ENCODE measurements around the gene FBXL20. TPM values are rescaled to one million over a fixed set of nuclear protein-coding genes. Genes with fewer than 3 reads are reported as not detected.
"Not testable (repeated sequence)": the region's sequence is repeated elsewhere in the genome, so short reads cannot be mapped to it uniquely, and the experiment has no call there.

FBXL20 gene, protein sequence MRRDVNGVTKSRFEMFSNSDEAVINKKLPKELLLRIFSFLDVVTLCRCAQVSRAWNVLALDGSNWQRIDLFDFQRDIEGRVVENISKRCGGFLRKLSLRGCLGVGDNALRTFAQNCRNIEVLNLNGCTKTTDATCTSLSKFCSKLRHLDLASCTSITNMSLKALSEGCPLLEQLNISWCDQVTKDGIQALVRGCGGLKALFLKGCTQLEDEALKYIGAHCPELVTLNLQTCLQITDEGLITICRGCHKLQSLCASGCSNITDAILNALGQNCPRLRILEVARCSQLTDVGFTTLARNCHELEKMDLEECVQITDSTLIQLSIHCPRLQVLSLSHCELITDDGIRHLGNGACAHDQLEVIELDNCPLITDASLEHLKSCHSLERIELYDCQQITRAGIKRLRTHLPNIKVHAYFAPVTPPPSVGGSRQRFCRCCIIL
- 15.8 TPM for total RNA-seq

DNA sequence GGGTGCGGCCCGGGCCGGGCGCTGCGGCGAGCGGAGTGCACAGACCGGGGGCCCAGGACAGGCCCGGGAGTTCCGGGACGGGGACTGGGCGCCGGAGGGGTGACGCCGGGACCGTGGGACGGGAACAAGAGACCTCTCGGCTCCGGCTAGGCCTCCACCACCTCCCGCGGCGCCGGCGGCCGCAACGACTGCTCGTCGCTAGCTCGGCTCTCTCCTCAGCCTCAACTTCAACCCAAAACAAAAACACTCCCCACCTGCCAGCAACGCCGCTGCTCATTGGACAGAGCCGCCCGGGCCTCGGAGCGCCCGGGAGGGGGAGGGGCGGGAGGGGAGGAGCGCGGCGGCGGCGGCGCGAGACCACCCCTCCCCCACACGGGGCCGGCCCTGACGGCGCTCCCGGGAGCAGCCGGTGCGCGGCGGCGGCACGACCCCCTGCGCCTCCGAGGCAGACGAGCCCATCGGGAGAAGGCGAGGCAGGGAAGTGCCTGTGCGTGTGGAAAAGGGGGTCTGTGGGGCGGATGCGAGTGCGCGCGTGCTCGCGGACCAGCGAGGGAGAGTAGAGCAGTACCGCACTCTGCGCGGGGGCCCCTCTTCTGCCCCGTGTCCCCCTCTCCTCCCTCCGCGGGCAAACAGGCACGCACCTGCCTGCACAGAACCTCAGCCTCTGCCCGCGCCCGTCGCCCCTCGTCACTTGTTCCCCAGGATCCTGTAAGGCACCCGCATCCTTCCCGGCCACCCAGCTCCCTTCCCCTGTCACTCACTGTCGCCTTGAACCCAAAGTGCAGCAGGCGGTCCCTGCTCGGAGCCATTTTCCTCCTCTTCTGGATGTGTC lies at the start of gene FBXL20:
Gene FBXL20 (minus strand): TSS at position 215 of the 832 bp plus-strand sequence. CDS start 224 bp downstream, outside the sequence.
- Histone ChIP-seq H3K27me3 (ENCODE audit: insufficient read depth, low read length) (no peaks in the 10 kb centered on the region), H3K4me3 (ENCODE audit: low read length) (peak within 1 kb of the TSS; percentile 90), H3K4me1 (ENCODE audit: insufficient read depth, low read length) (peaks cover 13% of the 10 kb centered on the region), H3K9me3 (ENCODE audit: low read depth, low read length) (no peaks in the 10 kb centered on the region)

DNA sequence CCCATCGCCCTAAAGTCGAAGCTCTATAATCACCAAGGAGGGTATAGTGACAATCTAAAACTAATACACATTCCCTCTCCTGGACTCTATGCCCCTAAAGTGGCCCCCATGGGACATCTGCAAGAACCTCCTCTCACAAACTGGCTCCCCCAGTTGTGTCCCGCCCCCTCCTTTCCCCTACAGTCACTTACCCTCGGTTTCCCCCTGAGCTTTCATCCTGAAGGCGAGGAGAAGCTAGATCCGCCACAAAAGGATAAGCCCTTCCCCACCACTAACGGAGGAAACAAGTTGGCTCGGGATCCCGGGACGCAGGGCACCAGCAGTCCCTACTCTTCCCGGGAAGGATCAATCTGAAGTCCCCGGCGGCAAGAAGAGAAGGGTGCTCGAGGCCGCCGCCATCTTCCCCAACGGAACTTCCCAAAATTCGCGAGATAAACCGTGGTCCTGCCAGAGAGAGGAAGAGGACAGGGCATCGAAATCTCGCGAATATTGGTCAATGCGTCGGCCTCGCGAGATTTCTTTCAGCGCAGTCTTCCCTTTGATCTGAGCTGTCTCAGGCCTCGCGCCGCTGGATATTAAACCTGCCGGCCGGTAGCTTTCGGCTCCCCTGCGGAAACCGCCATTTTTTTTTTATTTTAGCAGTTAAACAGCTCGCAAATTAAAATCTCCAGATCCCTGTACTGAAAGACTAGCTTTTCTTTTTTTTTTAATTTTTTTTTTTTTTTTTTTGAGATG lies 49.6 kb upstream of the FBXL20 start, which contains the start of gene MED1:
Gene MED1 (minus strand): TSS at position 417 of the 735 bp plus-strand sequence. CDS start 201 bp downstream, at position 216.
- H3K27me3 ChIP-seq (ENCODE audit: insufficient read depth, low read length) = no peaks in the 10 kb centered on the region
- no peaks in the 10 kb centered on the region for H3K9me3 ChIP-seq (ENCODE audit: low read depth, low read length)
- H3K4me3 ChIP-seq (ENCODE audit: low read length) = peak within 1 kb of the TSS; percentile 97
- H3K4me1 ChIP-seq (ENCODE audit: insufficient read depth, low read length) = peaks cover 28% of the 10 kb centered on the region

GRCh38 chr17:39450051-39450450 lies 48.6 kb upstream of the FBXL20 start:
- no peaks in the 10 kb centered on the region for H3K27me3 ChIP-seq (ENCODE audit: insufficient read depth, low read length)
- H3K9me3 ChIP-seq (ENCODE audit: low read depth, low read length) = no peaks in the 10 kb centered on the region
- no peak overlapping the region for H3K4me3 ChIP-seq (ENCODE audit: low read length)
- peaks cover 28% of the 10 kb centered on the region for H3K4me1 ChIP-seq (ENCODE audit: insufficient read depth, low read length)

DNA sequence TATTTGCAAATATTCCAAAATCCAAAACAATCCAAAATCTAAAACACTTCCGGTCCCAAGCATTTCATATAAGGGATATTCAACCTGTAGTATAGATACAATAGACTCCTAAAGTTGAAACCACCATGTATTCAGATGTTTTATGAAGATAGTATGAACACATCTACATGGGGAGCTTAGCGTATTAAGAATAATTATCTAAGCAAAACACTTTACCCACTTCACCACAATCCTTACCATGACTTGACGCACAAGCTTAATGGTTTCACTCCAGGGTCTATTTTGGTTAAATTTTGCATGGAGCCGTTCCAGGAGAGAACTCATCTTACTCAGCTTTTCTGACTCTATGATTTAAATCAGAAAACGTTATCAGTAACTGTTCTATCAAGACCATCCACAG lies 46.1 kb upstream of the FBXL20 start:
- Histone ChIP-seq H3K27me3 (ENCODE audit: insufficient read depth, low read length) (no peaks in the 10 kb centered on the region), H3K4me1 (ENCODE audit: insufficient read depth, low read length) (peaks cover 28% of the 10 kb centered on the region), H3K9me3 (ENCODE audit: low read depth, low read length) (no peaks in the 10 kb centered on the region), H3K4me3 (ENCODE audit: low read length) (no peak overlapping the region)

GRCh38 chr17:39443326-39443725 lies 41.9 kb upstream of the FBXL20 start:
- Histone ChIP-seq H3K9me3 (ENCODE audit: low read depth, low read length) (no peaks in the 10 kb centered on the region), H3K27me3 (ENCODE audit: insufficient read depth, low read length) (no peaks in the 10 kb centered on the region), H3K4me1 (ENCODE audit: insufficient read depth, low read length) (no peaks in the 10 kb centered on the region), H3K4me3 (ENCODE audit: low read length) (no peak overlapping the region)

DNA sequence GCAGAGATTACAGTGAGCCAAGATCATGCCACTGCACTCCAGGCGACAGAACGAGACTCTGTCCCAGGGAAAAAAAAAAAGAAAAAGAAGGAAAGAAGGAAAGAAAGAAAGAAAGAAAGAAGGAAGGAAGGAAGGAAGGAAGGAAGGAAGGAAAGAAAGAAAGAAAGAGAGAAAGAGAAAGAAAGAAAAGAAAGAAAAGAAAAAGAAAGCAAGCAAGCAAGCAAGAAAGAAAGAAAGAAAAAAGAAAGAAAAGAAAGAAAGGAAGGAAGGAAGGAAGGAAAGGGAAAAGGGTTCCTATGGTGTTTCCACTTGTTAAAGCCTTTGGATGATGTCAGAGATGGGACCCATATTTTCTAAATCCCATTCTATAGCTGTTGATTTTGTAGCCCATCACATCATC lies 38.4 kb upstream of the FBXL20 start:
- H3K9me3 ChIP-seq (ENCODE audit: low read depth, low read length); H3K27me3 ChIP-seq (ENCODE audit: insufficient read depth, low read length); H3K4me1 ChIP-seq (ENCODE audit: insufficient read depth, low read length); H3K4me3 ChIP-seq (ENCODE audit: low read length): not testable (repeated sequence)

DNA sequence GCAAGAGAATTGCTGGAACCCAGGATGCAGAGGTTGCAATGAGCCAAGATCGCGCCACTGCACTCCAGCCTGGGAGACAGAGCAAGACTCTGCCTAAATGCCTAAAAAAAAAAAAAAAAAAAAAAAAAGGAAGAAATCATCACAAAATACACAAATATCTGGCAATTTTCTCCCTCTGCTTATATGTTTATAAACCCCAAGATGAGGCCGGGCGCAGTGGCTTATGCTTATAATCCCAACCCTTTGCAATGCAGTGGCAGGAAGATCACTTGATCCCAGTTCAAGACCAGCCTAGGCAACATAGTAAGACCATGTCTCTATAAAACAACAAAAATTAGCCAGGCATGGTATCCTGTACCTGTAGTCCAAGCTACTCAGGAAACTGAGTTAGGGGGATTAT lies 28.2 kb upstream of the FBXL20 start:
- Histone ChIP-seq H3K4me3 (ENCODE audit: low read length) (no peak overlapping the region), H3K4me1 (ENCODE audit: insufficient read depth, low read length) (no peaks in the 10 kb centered on the region), H3K9me3 (ENCODE audit: low read depth, low read length) (no peaks in the 10 kb centered on the region), H3K27me3 (ENCODE audit: insufficient read depth, low read length) (no peaks in the 10 kb centered on the region)

DNA sequence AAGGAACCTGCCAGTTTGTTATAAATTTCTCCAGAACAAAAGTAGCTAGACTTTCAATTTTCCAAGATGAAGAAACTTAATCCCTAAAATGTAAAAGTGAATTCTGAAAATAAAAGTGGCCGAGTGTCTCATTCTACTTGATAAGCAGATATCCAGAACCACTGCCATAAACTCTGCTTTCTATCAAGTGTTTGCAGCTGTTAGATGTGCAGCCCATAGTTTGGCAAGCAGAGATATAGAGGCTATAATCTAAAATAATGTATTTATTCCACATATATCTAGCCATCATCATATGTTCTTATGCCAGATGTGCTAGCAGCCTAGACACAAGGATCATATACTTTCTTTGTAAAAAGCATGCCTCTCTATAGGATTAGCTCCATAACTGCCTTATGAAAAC lies 14.7 kb upstream of the FBXL20 start:
- Histone ChIP-seq H3K4me1 (ENCODE audit: insufficient read depth, low read length) (no peaks in the 10 kb centered on the region), H3K9me3 (ENCODE audit: low read depth, low read length) (no peaks in the 10 kb centered on the region), H3K4me3 (ENCODE audit: low read length) (no peak overlapping the region), H3K27me3 (ENCODE audit: insufficient read depth, low read length) (no peaks in the 10 kb centered on the region)

DNA sequence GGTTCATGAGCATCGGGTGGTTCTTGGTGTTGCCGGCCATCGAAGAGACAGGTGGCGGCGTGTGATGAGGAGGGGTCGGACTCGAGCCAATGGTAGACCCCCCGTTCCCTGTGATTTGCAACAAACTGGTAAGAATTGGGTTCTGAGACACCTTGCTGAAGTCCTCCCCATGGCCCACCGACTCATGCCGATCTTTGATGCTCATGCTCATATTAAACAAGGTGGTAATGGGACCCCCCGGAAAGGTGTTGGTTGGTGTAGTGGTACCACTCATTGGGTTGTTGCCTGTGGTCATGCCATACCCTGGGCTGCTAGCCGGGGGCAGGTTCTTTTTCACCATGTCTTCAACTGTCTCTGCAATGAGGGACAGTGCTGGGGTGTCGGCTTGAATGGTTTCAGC lies 8.9 kb upstream of the FBXL20 start:
- H3K27me3 ChIP-seq (ENCODE audit: insufficient read depth, low read length) = no peaks in the 10 kb centered on the region
- H3K4me3 ChIP-seq (ENCODE audit: low read length) = no peak overlapping the region
- H3K4me1 ChIP-seq (ENCODE audit: insufficient read depth, low read length) = no peaks in the 10 kb centered on the region
- H3K9me3 ChIP-seq (ENCODE audit: low read depth, low read length) = no peaks in the 10 kb centered on the region

DNA sequence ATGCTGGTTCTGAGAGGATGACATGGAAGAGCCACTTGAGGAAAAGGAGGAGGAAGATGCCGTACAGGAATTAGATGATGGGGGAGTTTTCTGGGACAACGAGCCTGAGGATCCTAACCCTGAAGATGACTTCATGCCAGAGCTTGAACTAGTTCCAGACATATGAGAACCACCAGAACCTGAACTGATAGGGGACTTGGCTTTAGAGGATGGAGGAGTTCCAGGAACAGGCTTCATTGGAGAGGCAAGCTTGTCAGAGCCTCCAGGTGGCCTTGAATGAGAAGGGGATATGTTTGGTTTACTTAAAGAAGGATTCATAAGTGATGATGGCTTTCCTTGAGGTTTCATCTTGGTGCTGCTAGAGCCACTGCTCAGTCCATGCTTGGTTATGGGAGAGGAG lies 6.9 kb upstream of the FBXL20 start:
- Histone ChIP-seq H3K9me3 (ENCODE audit: low read depth, low read length) (no peaks in the 10 kb centered on the region), H3K4me3 (ENCODE audit: low read length) (no peak overlapping the region), H3K27me3 (ENCODE audit: insufficient read depth, low read length) (no peaks in the 10 kb centered on the region), H3K4me1 (ENCODE audit: insufficient read depth, low read length) (no peaks in the 10 kb centered on the region)

GRCh38 chr17:39406951-39407350 lies 5.5 kb upstream of the FBXL20 start:
- no peaks in the 10 kb centered on the region for H3K9me3 ChIP-seq (ENCODE audit: low read depth, low read length)
- H3K4me3 ChIP-seq (ENCODE audit: low read length) = no peak overlapping the region
- no peaks in the 10 kb centered on the region for H3K27me3 ChIP-seq (ENCODE audit: insufficient read depth, low read length)
- H3K4me1 ChIP-seq (ENCODE audit: insufficient read depth, low read length) = no peaks in the 10 kb centered on the region

GRCh38 chr17:39405436-39405835 lies 4.0 kb upstream of the FBXL20 start:
- Histone ChIP-seq H3K9me3 (ENCODE audit: low read depth, low read length) (no peaks in the 10 kb centered on the region), H3K27me3 (ENCODE audit: insufficient read depth, low read length) (no peaks in the 10 kb centered on the region), H3K4me1 (ENCODE audit: insufficient read depth, low read length) (peaks cover 5% of the 10 kb centered on the region), H3K4me3 (ENCODE audit: low read length) (no peak overlapping the region)

DNA sequence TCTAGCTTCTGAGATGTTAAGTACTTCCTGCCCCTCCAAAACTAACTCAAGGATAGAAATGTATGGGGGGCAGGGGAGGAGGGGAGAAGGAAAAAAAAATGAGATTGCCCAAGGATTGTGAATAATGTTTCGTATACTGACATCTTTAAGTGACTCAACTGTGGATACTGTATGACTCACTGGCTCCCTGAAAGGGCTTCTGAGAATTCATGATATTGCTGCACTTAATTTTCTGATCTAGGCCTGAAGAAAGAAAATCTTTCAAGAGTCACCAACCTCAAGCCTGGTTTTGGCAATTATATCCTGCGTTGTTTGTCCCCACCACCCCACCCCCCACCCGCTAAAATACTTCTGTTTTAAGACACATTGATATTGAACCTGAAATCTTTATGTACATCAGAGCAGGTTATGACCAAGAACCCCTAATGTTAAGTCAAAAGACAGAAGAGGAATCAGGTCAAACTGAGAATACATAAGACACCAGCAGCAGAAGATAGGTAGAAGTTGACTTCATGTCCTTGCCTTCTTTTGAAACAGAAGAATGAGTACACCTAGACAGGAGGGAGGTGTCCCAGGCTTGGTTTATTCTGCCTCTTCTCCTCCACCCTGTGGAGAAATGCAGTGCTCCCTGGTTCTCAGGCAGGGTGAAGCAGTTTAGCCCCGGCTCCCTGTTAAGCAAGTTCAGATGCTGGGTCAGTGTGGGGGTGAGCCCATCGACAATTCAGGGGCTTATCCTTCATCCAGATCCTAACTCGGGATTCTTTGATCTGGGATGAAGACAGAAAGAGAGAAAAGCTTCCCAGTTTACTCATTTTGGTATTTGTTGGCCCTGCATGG lies 3.3 kb upstream of the FBXL20 start:
- peaks cover 12% of the 10 kb centered on the region for H3K4me1 ChIP-seq (ENCODE audit: insufficient read depth, low read length)
- no peak overlapping the region for H3K4me3 ChIP-seq (ENCODE audit: low read length)
- H3K9me3 ChIP-seq (ENCODE audit: low read depth, low read length) = no peaks in the 10 kb centered on the region
- H3K27me3 ChIP-seq (ENCODE audit: insufficient read depth, low read length) = no peaks in the 10 kb centered on the region

DNA sequence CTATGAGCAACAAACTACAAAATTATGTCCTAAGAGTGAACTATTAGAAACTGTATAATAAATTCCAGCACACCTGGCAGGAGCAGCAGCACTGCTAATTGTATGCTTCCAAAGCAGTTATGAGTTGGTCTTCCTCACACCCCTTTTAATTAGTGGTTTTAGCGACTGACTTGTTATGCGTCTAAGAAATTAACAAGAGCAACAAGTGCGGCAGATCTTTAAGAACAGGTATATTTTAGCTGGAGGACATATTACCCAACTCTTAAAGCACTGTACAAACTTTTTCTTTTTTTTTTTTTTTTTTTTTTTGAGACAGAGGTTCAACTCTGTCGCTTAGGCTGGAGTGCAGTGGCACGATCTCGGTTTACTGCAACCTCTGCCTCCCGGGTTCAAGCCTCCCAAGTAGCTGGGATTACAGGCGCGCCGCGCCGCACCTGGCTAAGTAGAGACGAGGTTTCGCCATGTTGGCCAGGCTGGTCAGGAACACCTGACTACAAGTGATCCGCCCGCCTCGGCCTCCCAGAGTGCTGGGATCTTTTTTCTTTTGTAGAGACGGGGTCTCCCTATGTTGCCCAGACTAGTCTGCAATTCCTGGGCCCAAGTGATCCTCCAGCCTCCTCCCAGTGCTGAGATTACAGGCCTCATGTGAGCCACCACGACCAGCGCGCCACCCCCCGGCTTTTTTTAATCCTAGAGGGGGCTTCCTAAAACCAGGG lies 1.6 kb upstream of the FBXL20 start:
- peak overlapping the region; percentile 90 for H3K4me3 ChIP-seq (ENCODE audit: low read length)
- H3K4me1 ChIP-seq (ENCODE audit: insufficient read depth, low read length) = peaks cover 13% of the 10 kb centered on the region
- no peaks in the 10 kb centered on the region for H3K9me3 ChIP-seq (ENCODE audit: low read depth, low read length)
- H3K27me3 ChIP-seq (ENCODE audit: insufficient read depth, low read length) = no peaks in the 10 kb centered on the region

Data from mononuclear cell (primary cell).